ENCODE data around the gene ECSCR.

ECSCR gene

GRCh38 chr5:139473565-139473964 is 11.0 kb upstream of the ECSCR start:
- no peak for DNase-seq (ENCODE audit: low read depth in 2 of 2)

- DNase-seq (ENCODE audit: low read depth in 2 of 2), result no peak
Observed at GRCh38 chr5:139473105-139473504, 10.6 kb upstream of the ECSCR start.

- no peak for DNase-seq (ENCODE audit: low read depth in 2 of 2)
Observed at GRCh38 chr5:139472386-139473030, 10.0 kb upstream of the ECSCR start.

- DNase-seq (ENCODE audit: low read depth in 2 of 2), result no peak
Observed at GRCh38 chr5:139470821-139471300, 8.3 kb upstream of the ECSCR start, which contains the start of gene SMIM33. Gene SMIM33, plus strand, starts transcription at chr5:139471004. Its CDS starts 118 bp downstream, at chr5:139471122.

GRCh38 chr5:139468421-139468931 is 5.9 kb upstream of the ECSCR start:
- no peak for DNase-seq (ENCODE audit: low read depth in 2 of 2)

GRCh38 chr5:139461698-139462097 is 845 bp downstream of the ECSCR start:
- no peak for DNase-seq (ENCODE audit: low read depth in 2 of 2)

- no peak for DNase-seq (ENCODE audit: low read depth in 2 of 2)
Observed at GRCh38 chr5:139461176-139461575, 1.4 kb downstream of the ECSCR start.

- DNase-seq (ENCODE audit: low read depth in 2 of 2), result no peak
Observed at GRCh38 chr5:139460455-139460854, 2.1 kb downstream of the ECSCR start.

- DNase-seq (ENCODE audit: low read depth in 2 of 2), result no peak
Observed at GRCh38 chr5:139459451-139459934, 3.0 kb downstream of the ECSCR start.

GRCh38 chr5:139458580-139459407 is 3.7 kb downstream of the ECSCR start:
- DNase-seq (ENCODE audit: low read depth in 2 of 2), result peak in 1 of 2 donors; percentile 65

- DNase-seq (ENCODE audit: low read depth in 2 of 2), result no peak
Observed at GRCh38 chr5:139457653-139458306, 4.8 kb downstream of the ECSCR start.

- no peak for DNase-seq (ENCODE audit: low read depth in 2 of 2)
Observed at GRCh38 chr5:139457241-139457640, 5.3 kb downstream of the ECSCR start.

GRCh38 chr5:139456776-139457175 is 5.8 kb downstream of the ECSCR start:
- DNase-seq (ENCODE audit: low read depth in 2 of 2), result no peak

- DNase-seq (ENCODE audit: low read depth in 2 of 2), result no peak
Observed at GRCh38 chr5:139454568-139455290, 7.8 kb downstream of the ECSCR start.

GRCh38 chr5:139453683-139454567 is 8.6 kb downstream of the ECSCR start:
- DNase-seq (ENCODE audit: low read depth in 2 of 2), result no peak

- no peak for DNase-seq (ENCODE audit: low read depth in 2 of 2)
Observed at GRCh38 chr5:139451878-139452660, 10.5 kb downstream of the ECSCR start.

GRCh38 chr5:139451176-139451575 is 11.4 kb downstream of the ECSCR start:
- DNase-seq (ENCODE audit: low read depth in 2 of 2), result no peak

- DNase-seq (ENCODE audit: low read depth in 2 of 2), result no peak
Observed at GRCh38 chr5:139446956-139447779, 15.4 kb downstream of the ECSCR start.

Measured in stimulated activated CD8-positive, alpha-beta memory T cell treated with anti-CD3 and anti-CD28 coated beads, Interleukin-2, amount 100 ng/mL, for 48 hours (primary cell).